Hepatocyte (in vitro differentiated cells): ENCODE data around the gene ARHGEF1.

Source experiments
- EZH2phosphoT487 ChIP-seq: fragments of 200-600 bp; sonication (generic); IDR thresholded peaks from one replicate; pipeline ENCODE4 v1.6.1; 2018; ENCODE audit warnings: antibody characterized with exemption, mild to moderate bottlenecking, low read depth, moderate library complexity; ENCODE audit not compliant: unreplicated experiment, severe bottlenecking
- TF ChIP-seq, protein P1 (sequence below): fragments of 200-600 bp; sonication (generic); IDR thresholded peaks from 2 replicates; pipeline ENCODE4 v1.5.1; 2016; ENCODE audit warnings: antibody characterized with exemption, mild to moderate bottlenecking; ENCODE audit not compliant: poor library complexity

DNA sequence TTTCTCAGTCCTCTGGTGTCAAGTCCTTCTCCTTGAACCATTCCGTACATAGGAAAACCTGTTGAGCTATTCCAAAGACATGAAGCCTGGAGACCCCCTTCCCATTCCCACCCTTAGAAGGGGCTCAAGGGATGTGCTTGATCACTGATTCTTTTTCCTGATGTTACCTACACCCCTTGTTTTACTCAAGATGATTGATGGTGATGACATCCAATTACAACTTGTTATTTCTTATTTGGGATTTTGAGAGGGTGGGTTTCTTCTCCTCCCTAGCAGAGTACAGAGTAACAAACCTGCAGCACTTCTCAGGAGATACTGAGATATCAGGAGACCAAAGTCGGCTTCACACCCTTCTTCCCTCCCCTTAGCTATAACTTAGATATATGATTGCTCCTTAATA lies 29.6 kb upstream of the ARHGEF1 start:
- TF ChIP-seq, protein P1, sequence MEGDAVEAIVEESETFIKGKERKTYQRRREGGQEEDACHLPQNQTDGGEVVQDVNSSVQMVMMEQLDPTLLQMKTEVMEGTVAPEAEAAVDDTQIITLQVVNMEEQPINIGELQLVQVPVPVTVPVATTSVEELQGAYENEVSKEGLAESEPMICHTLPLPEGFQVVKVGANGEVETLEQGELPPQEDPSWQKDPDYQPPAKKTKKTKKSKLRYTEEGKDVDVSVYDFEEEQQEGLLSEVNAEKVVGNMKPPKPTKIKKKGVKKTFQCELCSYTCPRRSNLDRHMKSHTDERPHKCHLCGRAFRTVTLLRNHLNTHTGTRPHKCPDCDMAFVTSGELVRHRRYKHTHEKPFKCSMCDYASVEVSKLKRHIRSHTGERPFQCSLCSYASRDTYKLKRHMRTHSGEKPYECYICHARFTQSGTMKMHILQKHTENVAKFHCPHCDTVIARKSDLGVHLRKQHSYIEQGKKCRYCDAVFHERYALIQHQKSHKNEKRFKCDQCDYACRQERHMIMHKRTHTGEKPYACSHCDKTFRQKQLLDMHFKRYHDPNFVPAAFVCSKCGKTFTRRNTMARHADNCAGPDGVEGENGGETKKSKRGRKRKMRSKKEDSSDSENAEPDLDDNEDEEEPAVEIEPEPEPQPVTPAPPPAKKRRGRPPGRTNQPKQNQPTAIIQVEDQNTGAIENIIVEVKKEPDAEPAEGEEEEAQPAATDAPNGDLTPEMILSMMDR: no peak
- no peak for TF ChIP-seq EZH2phosphoT487
